NCI-H187 treated with DMSO at 0.1 percent for 48 hours (cell line): Measurements from ENCODE around the gene CKS1B.
A peak's percentile ranks its signal among the peaks of the same experiment; 100 is the strongest.

ENCODE experiments used
- DNase-seq: peaks from one replicate; lab custom pipeline; 2025; lab: John Stamatoyannopoulos, UW

CKS1B gene

GRCh38 chr1:154974102-154974807, at the start of gene CKS1B:
Gene CKS1B, plus strand, starts transcription at chr1:154974681. Its CDS starts 65 bp downstream, at chr1:154974746.
- DNase-seq = peak; percentile 100

DNA sequence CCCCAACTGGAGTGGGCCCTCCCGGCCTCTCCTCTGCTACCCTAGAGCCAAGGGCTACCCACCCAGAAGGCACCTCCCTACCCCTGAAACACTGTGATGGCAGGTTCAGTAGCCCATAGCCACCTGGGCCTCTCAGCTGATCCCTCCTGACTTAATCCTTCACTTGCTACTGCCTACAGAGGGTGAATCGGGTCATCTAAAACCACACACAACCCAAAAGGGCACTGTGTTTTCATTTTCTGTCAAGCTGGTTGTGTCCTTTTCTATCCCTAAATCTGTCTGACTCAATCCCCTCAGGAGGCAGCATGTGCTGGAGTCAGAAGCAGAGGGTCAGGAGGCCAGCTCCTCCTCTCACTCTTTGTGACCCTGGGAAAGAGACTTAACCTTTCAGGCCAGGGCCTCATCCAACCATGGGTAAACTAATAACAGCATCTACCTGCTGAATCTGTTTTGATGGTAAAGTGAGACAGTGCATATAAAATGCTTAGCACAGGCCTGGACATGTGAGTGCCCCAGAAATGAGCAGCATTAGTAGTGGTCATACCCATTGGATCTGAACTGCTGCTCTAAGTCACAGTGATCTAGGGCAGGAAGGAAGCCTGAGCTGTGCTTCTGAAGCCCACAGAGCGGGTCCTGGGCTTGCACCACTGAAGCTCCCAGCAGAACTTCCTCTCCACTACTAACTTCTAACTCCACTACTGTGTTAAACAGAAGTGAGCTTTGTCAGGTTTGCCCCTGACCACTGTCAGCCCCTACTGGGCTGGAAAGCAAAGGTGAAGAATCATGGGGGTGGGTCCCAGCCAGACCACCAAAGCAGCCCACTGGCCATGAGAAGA, 48.9 kb upstream of the CKS1B start:
- DNase-seq = no peak

DNA sequence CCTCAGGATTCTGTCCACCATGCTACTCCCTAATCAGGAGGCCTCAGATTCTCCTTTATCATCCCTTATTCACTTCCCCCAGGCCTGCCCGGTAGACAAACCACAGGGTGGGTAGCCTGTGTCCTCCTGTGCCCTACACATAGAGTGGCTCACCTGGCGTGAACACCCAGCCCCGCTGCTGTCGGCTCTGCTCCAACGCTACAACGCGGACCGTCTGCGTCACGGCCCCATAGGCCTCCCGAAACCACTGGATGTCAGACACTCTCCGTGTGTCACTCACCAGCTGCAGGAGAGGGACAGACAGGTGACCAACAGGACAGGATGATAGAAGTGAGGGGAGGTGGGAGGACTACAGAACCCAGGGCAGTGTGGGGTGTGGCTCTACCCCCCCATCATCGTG, 48.3 kb upstream of the CKS1B start:
- no peak for DNase-seq

DNA sequence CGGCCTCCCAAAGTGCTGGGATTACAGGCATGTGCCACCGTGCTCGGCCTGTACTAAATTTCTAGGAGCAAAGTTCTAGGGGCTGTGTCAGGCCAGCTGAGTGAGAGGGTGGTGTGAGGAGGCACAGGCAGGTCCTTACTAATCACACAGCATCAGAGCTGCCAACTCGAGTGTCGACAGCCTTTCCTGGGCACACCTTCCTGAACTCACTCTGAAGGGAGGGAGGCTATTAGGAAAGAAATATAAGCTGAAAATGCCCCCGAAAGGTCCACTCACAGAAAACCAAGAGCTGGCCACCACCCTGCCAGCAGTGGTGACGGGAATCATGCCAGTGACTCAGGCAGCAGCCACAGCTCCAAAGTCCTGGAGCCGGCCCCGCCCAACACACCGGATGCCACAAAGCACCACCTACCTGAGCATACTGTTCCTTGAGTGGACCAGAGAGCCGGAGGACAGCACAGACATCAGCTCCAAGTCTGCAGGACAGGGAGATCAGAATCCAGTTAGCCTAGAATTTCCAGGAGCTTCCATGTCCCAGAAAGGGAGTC, 42.5 kb upstream of the CKS1B start:
- DNase-seq = no peak

GRCh38 chr1:154934358-154934948, 40.0 kb upstream of the CKS1B start:
- DNase-seq = no peak

GRCh38 chr1:154935749-154936554, 38.5 kb upstream of the CKS1B start:
- no peak for DNase-seq

DNA sequence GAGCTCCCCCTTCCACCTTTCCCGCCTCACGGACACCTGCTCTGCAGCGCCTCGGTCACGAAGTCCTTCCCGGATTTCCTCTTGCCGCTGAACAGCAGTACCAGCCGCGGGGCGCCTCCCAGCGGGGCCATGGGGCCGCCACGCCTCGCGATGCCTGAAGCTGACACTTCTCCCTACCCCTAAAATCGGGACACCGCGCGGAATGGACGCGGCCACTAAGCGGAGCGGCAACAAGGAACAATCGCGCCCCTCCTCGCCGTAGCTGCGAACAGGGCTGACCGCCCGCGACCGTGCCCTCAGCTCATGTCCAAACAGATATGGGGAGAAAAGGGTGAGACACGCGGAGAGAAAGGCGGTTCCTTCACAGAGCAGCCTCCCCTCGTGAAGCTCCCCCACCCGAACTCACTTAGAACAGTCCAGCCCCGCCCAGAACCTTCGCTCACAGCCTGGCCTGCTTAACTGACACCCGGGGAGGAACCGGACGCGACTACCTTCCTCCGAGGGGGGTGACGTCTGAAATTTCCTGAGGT, 37.9 kb upstream of the CKS1B start, which contains the start of gene PMVK:
PMVK (minus strand) TSS at position 165 of the 530 bp plus-strand sequence; CDS start at position 131, 34 bp downstream.
- DNase-seq = peak; percentile 95

DNA sequence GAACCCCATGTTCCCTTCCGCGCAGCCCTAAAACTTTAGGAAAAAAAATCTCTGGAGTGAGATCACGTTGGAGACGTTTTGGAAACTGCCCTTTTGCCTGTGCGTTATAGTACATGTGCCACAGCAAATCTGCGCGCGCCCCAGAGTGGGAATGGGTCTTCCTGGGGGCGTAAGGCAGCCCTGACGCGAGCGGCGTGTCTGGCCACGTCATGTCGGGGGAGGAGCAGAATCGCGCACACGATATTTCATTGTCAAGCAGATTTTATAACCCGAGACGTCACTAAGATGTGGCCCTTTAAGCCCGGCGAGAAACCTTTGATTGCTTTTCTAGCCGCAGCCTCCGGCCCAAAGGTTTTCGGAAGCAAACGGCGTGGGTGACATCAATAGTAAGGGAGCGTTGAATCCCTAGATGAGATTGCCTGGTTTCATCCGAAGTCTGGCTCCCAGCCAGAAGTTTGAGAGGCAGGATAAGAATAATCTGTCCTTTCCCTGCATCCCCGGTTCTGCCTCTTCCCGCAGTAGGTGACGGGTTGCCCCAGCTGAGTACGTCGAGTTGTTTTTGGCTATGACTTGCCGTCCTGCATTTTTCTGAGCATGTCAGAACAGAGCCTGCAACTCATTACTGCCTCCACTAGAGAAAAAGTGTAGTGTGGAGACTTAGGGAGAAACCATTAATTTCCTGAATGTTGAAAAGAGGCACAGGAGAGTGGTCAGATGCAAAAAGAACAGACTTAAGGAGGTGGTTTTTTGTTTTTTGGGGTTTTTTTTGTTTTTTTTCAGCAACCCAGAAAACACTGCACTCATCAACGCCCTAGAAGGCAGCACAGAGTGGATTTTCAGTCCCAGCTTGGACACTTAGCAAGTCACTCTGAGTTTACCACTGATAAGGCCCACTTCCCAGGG, 37.1 kb upstream of the CKS1B start:
- DNase-seq = peak; percentile 86

DNA sequence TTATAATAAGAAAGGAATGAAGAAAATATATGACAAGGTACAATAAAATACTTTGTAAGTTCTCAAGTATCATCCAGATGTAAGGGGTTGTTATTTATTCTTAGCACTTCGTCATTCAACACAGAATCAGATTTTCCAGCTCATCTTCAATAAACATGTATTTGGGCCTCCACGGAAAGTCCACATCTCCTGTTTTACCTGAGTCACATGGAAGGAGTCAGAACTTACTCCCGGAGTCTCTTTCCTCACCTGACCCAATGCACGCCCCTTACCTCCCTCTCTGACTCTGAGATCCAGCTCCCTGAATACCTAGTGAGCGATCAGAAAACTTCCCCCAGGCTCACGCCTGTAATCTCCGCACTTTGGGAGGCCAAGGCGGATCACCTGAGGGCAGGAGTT, 36.5 kb upstream of the CKS1B start:
- DNase-seq = no peak

DNA sequence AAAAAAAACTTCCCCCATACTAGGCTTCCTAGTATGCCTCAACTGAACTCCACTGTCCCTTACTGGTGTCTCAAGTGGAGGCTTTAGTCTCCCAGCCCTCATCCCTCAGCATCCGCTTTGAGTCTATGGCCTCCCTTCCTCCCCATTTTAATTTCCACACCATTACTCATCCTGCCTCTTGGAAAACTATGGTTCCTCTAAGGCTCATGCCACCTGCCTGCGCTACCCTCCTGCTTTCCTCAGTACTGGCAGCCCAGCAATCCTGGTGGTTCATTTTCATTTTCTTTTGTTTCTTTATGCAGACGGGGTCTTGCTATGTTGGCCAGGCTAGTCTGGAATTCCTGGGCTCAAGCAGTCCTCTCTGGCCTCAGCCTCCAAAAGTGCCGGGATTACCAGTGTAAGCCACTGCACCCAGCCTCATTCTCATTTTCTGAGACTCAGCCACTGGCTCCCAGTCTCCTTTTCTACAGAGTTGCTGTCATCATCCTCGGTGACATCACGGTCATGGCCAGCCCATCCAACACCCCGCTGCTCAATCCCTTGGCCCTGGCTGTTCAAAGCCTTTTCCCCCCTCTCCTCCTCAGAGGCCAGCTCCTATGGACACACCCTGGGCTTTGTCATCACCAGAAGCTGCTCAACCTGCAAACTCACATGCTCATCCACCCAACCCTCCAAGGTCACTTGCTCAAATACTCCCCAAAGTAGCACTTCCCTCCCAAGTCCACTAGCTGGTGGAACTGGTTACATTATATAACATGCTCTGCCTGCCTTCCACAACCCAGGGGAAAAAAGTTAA, 35.7 kb upstream of the CKS1B start:
- no peak for DNase-seq

DNA sequence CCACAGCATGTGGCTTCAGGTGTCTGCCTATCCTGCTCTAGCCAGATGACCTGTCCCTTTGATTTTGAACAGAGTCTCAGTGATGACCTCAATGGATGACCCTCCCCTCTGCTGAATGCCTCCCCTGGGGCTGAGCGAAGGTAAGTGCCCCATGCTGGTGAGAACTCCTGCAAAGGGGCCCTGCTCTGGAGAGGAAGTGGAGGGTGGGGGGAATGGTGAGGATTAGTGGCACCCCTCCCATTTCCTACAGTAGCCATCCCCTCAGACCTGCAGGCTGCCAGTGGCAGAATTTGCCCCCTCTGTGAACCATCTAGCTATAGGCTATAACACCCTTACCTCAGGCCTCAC, 34.3 kb upstream of the CKS1B start:
- no peak for DNase-seq

GRCh38 chr1:154940651-154941194, 33.8 kb upstream of the CKS1B start:
- no peak for DNase-seq

- DNase-seq = no peak
These were observed 33.0 kb upstream of the CKS1B start for GRCh38 chr1:154941333-154942013.

DNA sequence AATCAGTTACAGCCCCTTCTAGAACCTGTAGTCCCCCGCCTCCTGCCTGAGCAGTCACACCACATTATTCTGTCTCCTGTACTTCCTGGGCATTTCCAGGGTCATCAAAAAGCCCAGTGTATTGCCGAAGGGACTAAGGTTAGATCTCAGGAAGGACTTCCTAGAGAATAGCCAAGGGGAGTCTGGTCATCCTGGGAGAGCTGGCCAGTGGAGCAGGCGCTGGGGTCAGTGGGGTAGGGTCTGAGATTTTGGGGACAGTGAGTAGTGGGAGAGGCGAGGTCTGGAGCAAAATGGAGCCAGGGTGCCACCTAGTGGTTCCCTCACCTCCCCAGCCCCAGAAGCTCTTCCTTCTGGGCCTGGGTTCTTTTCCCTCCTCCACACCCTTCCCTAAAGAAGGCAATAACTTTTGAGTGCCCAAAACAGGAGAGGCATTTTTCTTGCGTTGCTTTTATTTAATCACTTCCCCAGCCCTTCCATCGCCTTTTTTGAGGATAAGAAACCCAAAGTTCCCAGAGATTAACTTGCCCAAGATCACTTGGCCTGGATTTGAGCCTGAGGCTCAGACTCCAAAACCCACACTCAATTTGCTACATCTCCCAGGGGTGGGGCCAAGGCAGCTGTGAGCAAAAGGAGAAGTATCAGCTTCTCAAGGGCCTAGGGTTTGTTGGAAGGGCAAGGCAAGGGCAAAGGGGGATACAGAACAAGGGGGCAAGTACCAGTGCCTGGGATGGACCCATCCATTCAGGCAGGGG, 30.7 kb upstream of the CKS1B start:
- DNase-seq = no peak

- no peak for DNase-seq
These were observed 29.9 kb upstream of the CKS1B start for GRCh38 chr1:154944401-154945159.

- DNase-seq = no peak
These were observed 29.1 kb upstream of the CKS1B start for GRCh38 chr1:154945160-154945961.
